Measurements from ENCODE around the gene OTOGL. TPM values are rescaled to one million over a fixed set of nuclear protein-coding genes. Genes with fewer than 3 reads are reported as not detected.

Gene OTOGL
- total and polyA plus RNA-seq, 2 donors from 2014 or later, result 0.47 to 0.80 TPM

- intact Hi-C loops (cut with DNase I), result no loop called here
- peak overlapping the region in 2 of 3 donors; percentile 41 to 47 for H3K4me3 ChIP-seq (ENCODE audit: low read length in 3 of 3)
These were observed 301.9 kb downstream of the OTOGL start for GRCh38 chr12:80401191-80401590.

DNA sequence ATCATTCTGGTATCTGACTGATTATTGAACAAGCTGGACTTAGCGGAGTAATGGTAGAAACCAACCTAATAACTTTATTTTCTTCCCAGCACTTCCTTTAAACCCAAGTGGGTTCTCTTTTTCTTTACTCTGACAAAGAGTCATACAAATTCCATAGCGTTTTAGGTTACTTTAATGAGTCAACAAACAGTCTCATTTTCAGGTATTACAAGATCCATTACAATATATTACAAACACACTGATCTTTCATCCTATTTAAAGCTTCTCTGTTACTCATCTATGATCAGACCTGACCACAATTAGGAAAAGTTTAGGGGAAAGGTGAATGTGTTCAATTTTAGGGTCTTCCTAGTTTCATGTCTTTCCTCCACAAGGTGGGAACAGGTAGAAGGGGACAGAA lies 305.3 kb downstream of the OTOGL start:
- no peak for TF ChIP-seq CTCF (IDR thresholded peaks at IDR 0.05; ENCODE audit: borderline replicate concordance, extremely low read depth, insufficient read depth)
- FAIRE-seq, result no peak
- intact Hi-C loops (cut with DNase I), result no loop called here

More at GRCh38 chr12:80401191-80401590, 301.9 kb downstream of the OTOGL start:
- Histone ChIP-seq H3K27me3 (ENCODE audit: control insufficient read depth, insufficient read depth, low read length) (no peaks in the 10 kb centered on the region), H3K4me1 (ENCODE audit: control insufficient read depth in 2 of 3, insufficient read depth in 2 of 3, low read depth in 1 of 3, low read length in 3 of 3) (peaks cover 0 to 6% (median 0%) of the 10 kb centered on the region in 3 donors), H3K36me3 (ENCODE audit: control insufficient read depth in 2 of 3, insufficient read depth in 3 of 3, low read length in 3 of 3) (no peaks in the 10 kb centered on the region), H3K9ac (ENCODE audit: low read length in 3 of 3) (peak overlapping the region in 1 of 3 donors; percentile 12), H3K27ac (ENCODE audit: low read depth in 2 of 2, low read length in 2 of 2) (no peak overlapping the region), H3K9me3 (ENCODE audit: control insufficient read depth in 2 of 3, insufficient read depth in 1 of 3, low read length in 3 of 3) (no peaks in the 10 kb centered on the region)
- FAIRE-seq (no peak), DNase-seq (no peak)
- TF ChIP-seq CTCF (IDR thresholded peaks at IDR 0.05; ENCODE audit: borderline replicate concordance, extremely low read depth, insufficient read depth), result no peak

GRCh38 chr12:80406253-80406652 lies 306.9 kb downstream of the OTOGL start:
- H3K27ac ChIP-seq (ENCODE audit: low read depth in 2 of 2, low read length in 2 of 2), result no peak overlapping the region
- intact Hi-C loops (cut with DNase I), result no loop called here
- H3K9ac ChIP-seq (ENCODE audit: low read length in 3 of 3), result no peak overlapping the region
- no peak for TF ChIP-seq CTCF (IDR thresholded peaks at IDR 0.05; ENCODE audit: borderline replicate concordance, extremely low read depth, insufficient read depth)
- no peak for DNase-seq
- no peak overlapping the region for H3K4me3 ChIP-seq (ENCODE audit: low read length in 3 of 3)
- no peaks in the 10 kb centered on the region for H3K36me3 ChIP-seq (ENCODE audit: control insufficient read depth in 2 of 3, insufficient read depth in 3 of 3, low read length in 3 of 3)
- no peak for FAIRE-seq
- H3K4me1 ChIP-seq (ENCODE audit: control insufficient read depth in 2 of 3, insufficient read depth in 2 of 3, low read depth in 1 of 3, low read length in 3 of 3), result no peaks in the 10 kb centered on the region
- no peaks in the 10 kb centered on the region for H3K27me3 ChIP-seq (ENCODE audit: control insufficient read depth, insufficient read depth, low read length)
- H3K9me3 ChIP-seq (ENCODE audit: control insufficient read depth in 2 of 3, insufficient read depth in 1 of 3, low read length in 3 of 3), result no peaks in the 10 kb centered on the region

More for the DNA sequence above, 305.3 kb downstream of the OTOGL start:
- Histone ChIP-seq H3K4me3 (ENCODE audit: low read length in 3 of 3) (no peak overlapping the region), H3K4me1 (ENCODE audit: control insufficient read depth in 2 of 3, insufficient read depth in 2 of 3, low read depth in 1 of 3, low read length in 3 of 3) (peaks cover 0 to 6% (median 0%) of the 10 kb centered on the region in 3 donors), H3K27ac (ENCODE audit: low read depth in 2 of 2, low read length in 2 of 2) (no peak overlapping the region), H3K9ac (ENCODE audit: low read length in 3 of 3) (no peak overlapping the region), H3K9me3 (ENCODE audit: control insufficient read depth in 2 of 3, insufficient read depth in 1 of 3, low read length in 3 of 3) (no peaks in the 10 kb centered on the region), H3K27me3 (ENCODE audit: control insufficient read depth, insufficient read depth, low read length) (no peaks in the 10 kb centered on the region), H3K36me3 (ENCODE audit: control insufficient read depth in 2 of 3, insufficient read depth in 3 of 3, low read length in 3 of 3) (no peaks in the 10 kb centered on the region)
- DNase-seq, result no peak

- DNase-seq, result no peak
- no peak for FAIRE-seq
These were observed 312.4 kb downstream of the OTOGL start for GRCh38 chr12:80411787-80412186.

More at GRCh38 chr12:80411787-80412186, 312.4 kb downstream of the OTOGL start:
- TF ChIP-seq CTCF (IDR thresholded peaks at IDR 0.05; ENCODE audit: borderline replicate concordance, extremely low read depth, insufficient read depth), result no peak
- H3K27me3 ChIP-seq (ENCODE audit: control insufficient read depth, insufficient read depth, low read length), result no peaks in the 10 kb centered on the region
- H3K9ac ChIP-seq (ENCODE audit: low read length in 3 of 3), result no peak overlapping the region
- H3K4me1 ChIP-seq (ENCODE audit: control insufficient read depth in 2 of 3, insufficient read depth in 2 of 3, low read depth in 1 of 3, low read length in 3 of 3), result no peaks in the 10 kb centered on the region
- intact Hi-C loops (cut with DNase I), result no loop called here
- H3K36me3 ChIP-seq (ENCODE audit: control insufficient read depth in 2 of 3, insufficient read depth in 3 of 3, low read length in 3 of 3), result no peaks in the 10 kb centered on the region
- H3K4me3 ChIP-seq (ENCODE audit: low read length in 3 of 3), result no peak overlapping the region
- no peak overlapping the region for H3K27ac ChIP-seq (ENCODE audit: low read depth in 2 of 2, low read length in 2 of 2)
- no peaks in the 10 kb centered on the region for H3K9me3 ChIP-seq (ENCODE audit: control insufficient read depth in 2 of 3, insufficient read depth in 1 of 3, low read length in 3 of 3)

Measured in kidney (tissue), 14 donors.